Activated gamma-delta T cell (primary cell): ENCODE results near the gene UBE2M.
"Not testable (repeated sequence)": the region's sequence is repeated elsewhere in the genome, so short reads cannot be mapped to it uniquely, and the experiment has no call there.

Experiments
- DNase-seq: peaks from one replicate; lab custom pipeline; 2025; lab: John Stamatoyannopoulos, UW
- total RNA-seq, 2 donors: gene quantifications; one replicate each; lab custom pipeline; 2026; lab: John Stamatoyannopoulos, UW

The UBE2M gene
- total RNA-seq = 41.8 to 43.1 reads per million in 2 donors

DNA sequence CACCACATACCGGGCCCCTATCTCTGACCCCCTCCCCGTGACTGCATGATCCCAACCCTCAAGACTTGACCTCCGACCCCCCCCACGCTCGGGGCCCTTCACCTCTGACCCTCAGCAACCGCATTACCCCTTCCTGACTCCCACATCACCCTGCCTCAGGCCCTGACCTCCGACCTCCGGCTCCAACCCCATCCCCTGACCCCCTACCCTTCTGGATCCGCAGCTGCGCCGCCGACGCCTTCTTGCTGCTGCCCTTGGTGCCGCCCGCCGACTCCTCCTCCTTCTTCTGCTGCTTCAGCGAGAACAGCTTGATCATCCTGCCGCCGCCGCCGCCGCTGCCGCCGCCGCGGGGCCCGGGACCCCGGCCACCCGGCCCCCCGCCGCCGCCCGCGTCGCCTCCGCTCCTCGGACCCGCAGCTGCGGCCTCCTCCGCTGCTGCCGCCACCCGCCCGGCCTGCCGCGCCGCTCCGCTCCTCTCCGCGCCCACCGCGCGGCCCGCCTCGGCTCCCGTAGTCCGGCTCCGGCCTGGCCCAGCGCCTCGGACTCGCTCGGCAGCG is at the start of gene UBE2M:
Gene UBE2M (minus strand): TSS at position 546 of the 557 bp plus-strand sequence. CDS start 230 bp downstream, at position 316.
- no peak for DNase-seq

DNA sequence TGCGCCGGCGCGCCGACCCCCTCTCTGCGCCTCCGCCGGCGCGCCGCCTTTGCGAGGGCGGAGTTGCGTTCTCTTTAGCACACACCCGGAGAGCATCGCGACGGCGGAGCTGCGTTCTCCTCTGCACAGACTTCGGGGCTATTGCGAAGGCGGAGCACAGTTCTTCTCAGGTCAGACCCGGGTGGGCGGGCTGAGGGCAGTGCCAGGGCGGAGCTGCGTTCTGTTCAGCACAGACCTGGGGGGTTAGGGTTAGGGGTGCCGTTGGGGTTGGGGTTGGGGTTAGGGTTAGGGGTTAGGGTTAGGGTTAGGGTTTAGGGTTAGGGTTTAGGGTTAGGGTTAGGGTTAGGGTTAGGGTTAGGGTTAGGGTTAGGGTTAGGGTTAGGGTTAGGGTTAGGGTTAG is 48.8 kb upstream of the UBE2M start:
- not testable (repeated sequence) for DNase-seq

DNA sequence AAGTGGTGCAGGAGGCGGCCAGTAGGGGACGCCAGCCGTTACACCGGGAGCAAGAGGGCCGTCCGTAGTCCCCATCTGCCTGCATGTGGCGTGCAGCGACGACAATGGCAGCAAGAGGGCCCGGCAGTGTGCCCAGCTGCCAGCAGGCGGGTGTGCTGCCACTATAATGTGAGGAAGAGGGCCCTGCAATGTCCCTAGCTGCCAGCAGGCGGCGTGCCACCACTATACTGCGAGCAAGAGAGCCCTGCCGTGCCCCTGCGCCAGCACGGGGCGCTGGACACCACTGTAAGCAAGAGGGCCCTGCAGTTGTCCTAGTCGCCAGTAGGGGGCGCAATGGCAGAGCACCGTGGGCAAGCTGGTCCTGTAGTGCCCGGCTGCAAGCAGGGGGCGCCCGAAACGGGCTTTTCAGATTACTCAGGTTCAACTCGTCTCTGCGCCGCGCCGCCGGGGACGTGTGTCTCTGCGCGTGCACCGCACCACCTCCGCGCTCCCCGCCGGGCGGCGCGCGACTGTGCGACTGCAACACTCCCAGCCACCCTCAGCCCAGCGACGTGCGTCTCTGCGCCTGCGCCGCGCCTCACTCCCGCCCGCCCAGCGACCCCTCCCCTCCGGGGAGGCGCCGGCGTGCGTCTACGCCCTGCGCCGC is 48.0 kb upstream of the UBE2M start:
- DNase-seq = not testable (repeated sequence)

DNA sequence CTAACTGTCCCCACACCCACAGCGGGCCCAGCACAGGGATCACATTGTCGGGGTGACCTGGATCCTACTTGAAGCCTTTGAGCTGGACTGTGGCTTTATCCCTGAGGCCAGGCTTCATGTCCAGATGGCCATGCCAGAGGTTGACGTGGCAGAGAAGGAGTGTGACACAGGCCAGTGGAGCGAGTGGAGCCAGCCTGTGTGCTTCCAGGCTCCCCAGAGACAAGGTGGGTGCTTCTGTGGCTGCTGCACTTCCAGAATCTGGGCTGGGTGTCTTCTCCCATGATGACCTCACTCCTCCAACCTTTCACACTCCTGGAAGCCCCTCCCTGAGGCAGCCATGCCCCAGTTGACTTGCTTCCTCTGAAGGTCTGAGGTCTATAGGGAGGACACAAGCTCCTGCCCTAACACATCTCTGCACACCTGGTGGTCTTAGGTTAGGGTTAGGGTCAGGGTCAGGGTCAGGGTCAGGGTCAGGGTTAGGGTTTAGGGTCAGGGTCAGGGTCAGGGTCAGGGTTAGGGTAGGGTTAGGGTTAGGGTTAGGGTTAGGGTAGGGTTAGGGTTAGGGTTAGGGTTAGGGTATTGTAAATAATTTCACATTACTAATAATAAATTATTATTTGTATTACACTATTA is 27.8 kb upstream of the UBE2M start:
- DNase-seq = no peak

GRCh38 chr19:58585442-58586132 is 27.2 kb upstream of the UBE2M start:
- no peak for DNase-seq

GRCh38 chr19:58584498-58585441 is 26.4 kb upstream of the UBE2M start:
- no peak for DNase-seq

- DNase-seq = no peak
Observed at GRCh38 chr19:58582985-58583384, 24.6 kb upstream of the UBE2M start.

DNA sequence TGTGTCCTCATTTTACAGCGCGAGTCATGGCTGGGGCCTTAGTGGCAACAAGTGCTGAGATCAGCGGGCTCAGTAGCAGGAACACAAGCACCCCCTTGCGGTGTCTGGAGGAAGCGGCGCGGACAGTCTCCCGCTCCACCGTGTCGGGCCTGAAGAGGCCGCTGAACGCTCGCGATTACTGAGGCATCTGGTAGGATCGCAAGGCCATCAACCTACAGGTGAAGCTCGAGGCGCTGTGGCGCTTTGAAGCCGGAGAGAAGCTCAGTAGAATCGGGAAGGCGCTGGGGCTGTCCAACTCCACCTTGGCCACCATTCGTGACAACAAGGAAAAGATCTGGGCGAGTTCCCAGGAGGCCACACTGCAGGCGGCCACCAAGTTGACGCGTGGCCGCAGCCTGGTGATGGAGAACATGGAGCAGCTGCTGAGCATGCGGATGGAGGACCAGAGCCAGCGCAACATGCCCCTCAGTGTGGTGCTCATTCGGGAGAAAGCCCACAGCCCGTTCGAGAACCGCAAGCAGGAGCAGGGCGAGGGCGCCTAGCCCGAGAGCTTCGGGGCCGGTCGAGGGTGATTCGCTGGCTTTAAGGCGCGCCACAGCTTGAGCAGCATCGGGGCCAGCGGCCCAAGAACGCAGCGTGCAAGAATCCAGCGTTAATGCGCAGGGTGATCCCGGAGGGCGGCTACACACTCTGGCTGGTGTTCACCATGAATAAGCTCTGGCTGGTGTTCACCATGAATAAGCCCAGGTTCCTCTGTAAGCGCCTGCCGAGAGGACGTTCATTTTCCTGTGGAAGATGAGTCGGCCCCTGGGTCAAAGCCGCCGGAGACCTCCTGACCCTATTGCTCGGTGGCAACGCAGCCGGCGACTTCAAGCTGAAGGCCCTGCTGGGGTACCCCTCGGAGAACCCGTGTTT is 23.1 kb upstream of the UBE2M start:
- DNase-seq = no peak

DNA sequence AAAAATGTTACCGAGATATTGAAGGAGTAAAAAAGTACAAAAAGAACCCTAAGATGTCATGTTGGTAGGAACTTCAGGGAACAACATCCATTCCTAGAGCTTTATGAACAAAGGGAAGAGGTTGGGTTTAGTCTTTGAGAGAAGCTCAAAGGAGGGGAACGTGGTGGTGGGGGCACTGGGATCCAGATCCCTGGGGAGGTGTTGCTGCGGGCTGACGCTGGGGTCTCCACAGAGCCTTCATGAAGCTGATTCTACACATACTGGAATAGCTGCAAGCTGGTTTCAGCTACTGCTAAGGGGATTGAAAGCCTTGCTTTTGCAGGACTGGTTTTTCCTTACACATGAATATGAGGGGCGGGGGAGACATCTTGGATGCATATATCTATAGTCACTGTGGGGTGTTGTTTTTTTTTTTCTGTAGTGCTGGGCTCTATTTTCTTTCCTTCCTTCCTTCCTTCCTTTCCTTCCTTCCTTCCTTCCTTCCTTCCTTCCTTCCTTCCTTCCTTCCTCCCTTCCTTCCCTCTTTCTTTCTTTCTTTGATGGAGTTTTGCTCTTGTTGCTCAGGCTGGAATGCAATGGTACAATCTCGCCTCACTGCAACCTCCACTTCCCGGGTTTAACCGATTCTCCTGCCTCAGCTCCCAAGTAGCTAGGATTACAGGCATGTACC is 21.2 kb upstream of the UBE2M start:
- no peak for DNase-seq

DNA sequence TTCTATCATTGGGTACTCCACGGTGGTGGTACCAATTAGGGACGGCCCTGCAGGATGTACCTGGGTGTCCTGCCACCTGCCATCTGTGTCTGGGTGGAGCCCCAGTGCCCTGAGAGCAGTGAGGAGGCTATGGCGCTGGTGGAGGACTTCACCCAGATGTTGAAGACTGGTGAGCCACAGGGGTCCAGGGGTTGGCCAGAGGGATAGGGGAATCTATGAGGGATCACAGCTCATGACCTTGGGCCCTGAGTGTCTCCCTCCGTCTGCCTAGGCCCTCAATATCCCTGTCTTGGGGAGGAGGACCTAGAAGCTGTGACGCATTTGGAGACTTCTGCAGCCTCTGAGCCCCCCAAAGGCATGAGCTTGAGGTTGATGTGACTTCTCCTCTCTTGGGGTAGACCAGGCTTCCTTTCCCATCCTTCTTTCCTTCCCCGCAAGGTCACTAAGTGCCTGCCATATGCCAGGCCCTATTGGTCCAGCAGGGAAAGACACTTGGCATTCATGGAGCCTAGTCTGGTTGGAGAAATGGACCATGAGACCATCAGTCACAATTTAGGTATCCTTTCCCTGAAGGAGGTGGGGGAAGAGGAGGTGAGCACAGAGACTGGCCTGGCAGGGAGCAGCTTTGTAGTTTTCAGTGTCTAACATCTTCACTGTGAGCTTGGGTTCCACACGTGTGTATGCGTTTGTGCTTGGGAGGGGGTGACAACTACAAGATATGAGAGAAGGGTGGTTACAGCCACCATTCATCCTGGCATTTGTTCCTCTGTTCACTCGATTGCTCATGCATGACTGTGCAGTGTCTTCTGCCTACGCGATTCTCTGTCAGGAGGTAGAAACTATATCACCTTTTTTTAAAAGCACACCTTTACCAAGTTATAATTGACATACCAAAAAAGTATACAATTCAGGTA is 19.9 kb upstream of the UBE2M start:
- no peak for DNase-seq

DNA sequence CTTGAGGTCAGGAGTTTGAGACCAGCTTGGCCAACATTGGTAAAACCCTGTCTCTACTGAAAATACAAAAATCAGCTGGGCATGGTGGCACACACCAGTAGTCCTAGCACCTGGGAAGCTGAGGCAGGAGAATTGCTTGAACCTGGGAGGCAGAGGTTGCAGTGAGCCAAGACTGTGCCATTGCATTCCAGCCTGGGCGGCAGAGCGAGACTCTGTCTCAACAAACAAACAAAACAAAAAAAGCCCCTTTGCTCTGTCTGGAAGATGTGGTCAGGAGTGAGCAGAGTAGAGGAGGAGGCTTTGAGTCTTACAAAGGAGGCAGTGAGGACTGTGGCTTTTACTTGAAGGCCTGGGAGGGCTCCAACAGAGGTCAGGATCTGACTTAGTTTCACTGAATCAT is 19.2 kb upstream of the UBE2M start:
- not testable (repeated sequence) for DNase-seq

DNA sequence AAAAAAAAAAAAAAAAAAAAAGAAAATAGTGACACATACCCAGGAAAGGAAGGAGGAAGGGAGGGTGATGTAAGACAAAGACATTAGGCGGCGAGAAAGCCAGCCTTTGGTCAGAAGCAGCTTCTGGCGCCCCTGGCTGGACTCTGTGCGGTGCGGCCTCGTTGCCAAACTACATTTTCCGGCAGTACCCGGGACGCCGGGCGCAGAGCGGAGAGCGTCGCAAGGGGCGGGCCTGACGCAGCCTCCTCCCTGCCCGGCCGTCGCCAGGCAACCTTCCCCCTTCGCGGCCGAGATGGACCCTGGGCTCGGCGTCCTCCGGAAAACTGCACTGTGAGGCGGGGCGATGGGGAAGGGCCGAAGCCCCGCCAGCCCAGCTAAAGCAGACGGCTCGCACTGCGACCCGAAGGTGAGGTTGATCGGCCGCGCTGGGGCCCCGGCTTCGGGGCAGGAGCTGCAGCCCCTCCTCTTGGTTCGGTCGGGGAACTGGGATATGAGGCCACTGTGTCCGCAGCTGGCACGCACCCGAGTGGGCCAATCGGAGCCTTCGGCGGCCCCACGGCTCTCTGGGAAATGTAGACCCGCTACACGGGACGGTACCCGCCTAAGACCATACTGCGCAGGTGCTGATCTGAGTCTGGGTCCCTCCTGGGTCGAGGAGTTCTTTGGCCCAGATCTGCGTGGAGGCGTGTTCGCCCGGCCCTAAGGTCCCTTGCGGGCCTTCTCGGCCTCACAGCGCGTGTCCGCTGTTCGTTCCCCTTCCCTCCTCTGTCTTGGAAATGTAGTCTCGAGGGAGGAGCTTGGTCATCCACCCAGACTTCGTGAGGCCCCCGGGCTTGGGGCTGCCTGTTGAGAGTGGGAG is 17.0 kb upstream of the UBE2M start:
- no peak for DNase-seq

DNA sequence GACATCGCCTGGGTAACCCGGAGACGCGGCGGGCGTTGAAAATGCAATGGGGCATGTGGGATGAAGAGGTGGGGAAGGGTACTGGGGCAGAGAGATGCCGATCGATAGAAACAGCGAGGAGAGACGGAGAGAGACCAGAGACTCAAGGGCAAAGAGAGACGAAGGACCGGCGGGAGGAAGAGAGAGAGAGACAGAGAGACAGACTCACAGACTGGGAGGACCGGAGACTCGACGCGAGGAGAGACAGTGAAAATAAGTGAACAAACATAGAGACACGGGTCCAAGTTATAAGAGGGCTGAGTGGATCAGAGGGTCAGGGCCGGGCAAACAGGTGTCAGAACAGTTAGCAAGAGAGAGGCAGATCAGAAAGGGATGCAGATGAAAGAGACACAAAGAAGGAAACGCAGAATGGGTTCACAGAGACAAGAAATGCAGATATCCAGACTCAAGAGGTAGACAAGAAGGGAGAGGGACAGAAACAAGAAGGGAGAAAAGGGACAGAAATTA is 15.3 kb upstream of the UBE2M start:
- DNase-seq = no peak

- DNase-seq = no peak
Observed at GRCh38 chr19:58572818-58573657, 14.6 kb upstream of the UBE2M start, which contains the start of gene MZF1. Gene MZF1 (minus strand): TSS chr19:58573335. CDS start chr19:58571389, 1,946 bp downstream.

DNA sequence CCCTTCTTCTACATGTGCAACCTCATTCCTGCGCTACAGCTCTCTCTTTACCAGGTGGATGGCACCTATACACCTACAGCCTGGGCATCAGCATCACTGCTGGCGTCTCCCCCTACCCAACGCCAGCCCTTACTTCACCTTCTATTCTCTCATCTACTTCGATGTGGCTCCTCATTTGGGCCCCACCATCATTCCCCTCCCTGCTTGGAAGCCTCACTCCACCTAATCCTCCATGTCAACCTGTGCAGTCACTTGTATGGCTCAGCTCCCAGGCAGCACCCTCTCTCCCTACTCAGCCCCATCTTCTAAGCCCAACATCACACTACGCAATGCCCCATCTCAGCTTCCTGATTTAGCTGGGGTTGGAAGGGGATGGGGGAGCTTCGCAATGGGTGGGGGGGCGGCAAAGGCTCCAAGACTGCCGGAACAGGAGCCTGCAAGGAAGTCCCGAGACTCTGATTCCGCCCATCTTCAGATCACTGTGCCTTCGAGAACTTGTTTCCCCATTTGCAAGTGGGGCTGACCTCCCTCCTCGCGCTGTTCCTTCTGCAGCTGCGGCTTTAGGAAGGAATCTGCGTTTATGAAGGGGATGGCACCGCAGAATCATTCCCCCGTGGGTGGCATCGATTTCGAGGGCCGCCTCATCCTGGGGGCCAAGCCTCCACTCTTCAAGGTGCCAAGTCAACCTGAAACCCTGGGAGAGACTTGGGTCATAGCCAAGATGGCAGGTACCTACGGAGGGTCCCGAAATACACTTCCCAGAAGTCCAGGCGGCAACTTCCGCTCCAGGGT is 13.8 kb upstream of the UBE2M start:
- DNase-seq = no peak

GRCh38 chr19:58571575-58571947 is 13.2 kb upstream of the UBE2M start:
- DNase-seq = no peak
